OCI-LY7 (cell line): Measurements from ENCODE around the gene APOBEC3C. TPM values are rescaled to one million over a fixed set of nuclear protein-coding genes. Genes with fewer than 3 reads are reported as not detected.
A peak's percentile ranks its signal among the peaks of the same experiment; 100 is the strongest.
"Not testable (repeated sequence)": the region's sequence is repeated elsewhere in the genome, so short reads cannot be mapped to it uniquely, and the experiment has no call there.

Source experiments
- BruUV-seq: library from RNA; stranded (reverse); fragments of 400-500 nt; replicated peaks from 2 replicates; lab custom pipeline; 2021; lab: Mats Ljungman, UMichigan
- CTCF ChIA-PET: fragments of 300-600 bp; sonication (Branson Sonifier 250); formaldehyde crosslinking; loops from one replicate; lab custom pipeline; 2022; ENCODE audit warnings: antibody characterized with exemption; ENCODE audit not compliant: unreplicated experiment; lab: Charles Lee
- POLR2A ChIA-PET: fragments of 300-600 bp; sonication (Branson Sonifier 250); formaldehyde crosslinking; loops from one replicate; lab custom pipeline; 2022; ENCODE audit warnings: antibody characterized with exemption; lab: Charles Lee
- DNase-seq: peaks from one replicate; pipeline ENCODE4 v3.0.0-alpha.2; 2015; ENCODE audit warnings: low spot score
- H2AFZ ChIP-seq: fragments of 200-600 bp; sonication (generic), shearing (Covaris generic); 2 replicates; pipeline ENCODE4 v1.6.1; 2014; ENCODE audit warnings: mild to moderate bottlenecking, antibody characterized with exemption, low read length, moderate library complexity
- H3K27ac ChIP-seq: fragments of 200-600 bp; sonication (generic); 2 replicates; pipeline ENCODE4 v1.5.1; 2014; ENCODE audit warnings: mixed run types, low read depth, mild to moderate bottlenecking, moderate library complexity, low read length, inconsistent platforms; ENCODE audit not compliant: poor library complexity, severe bottlenecking
- H3K36me3 ChIP-seq: fragments of 200-600 bp; sonication (generic); 2 replicates; pipeline ENCODE4 v1.6.1; 2014; ENCODE audit warnings: mild to moderate bottlenecking, antibody characterized with exemption, low read length, moderate library complexity, mixed read lengths; ENCODE audit not compliant: insufficient read depth
- H3K4me1 ChIP-seq: fragments of 200-600 bp; sonication (generic); 2 replicates; pipeline ENCODE4 v1.5.1; 2014; ENCODE audit warnings: mild to moderate bottlenecking, low read length; ENCODE audit not compliant: insufficient read depth, poor library complexity, severe bottlenecking
- H3K4me2 ChIP-seq: fragments of 200-600 bp; sonication (generic); 2 replicates; pipeline ENCODE4 v1.6.1; 2014; ENCODE audit warnings: mild to moderate bottlenecking, low read length
- H3K4me3 ChIP-seq: fragments of 200-600 bp; sonication (generic); 2 replicates; pipeline ENCODE4 v1.5.1; 2014; ENCODE audit warnings: mild to moderate bottlenecking, low read depth, low read length; ENCODE audit not compliant: poor library complexity, severe bottlenecking
- H3K79me2 ChIP-seq: fragments of 200-600 bp; sonication (generic); 2 replicates; pipeline ENCODE4 v1.6.1; 2016; ENCODE audit warnings: low read depth, mild to moderate bottlenecking, low read length, moderate library complexity, mixed read lengths; ENCODE audit not compliant: insufficient read depth
- H3K9me2 ChIP-seq: fragments of 200-600 bp; sonication (generic); 2 replicates; pipeline ENCODE4 v1.6.1; 2016; ENCODE audit warnings: mild to moderate bottlenecking, low read length, mixed read lengths; ENCODE audit not compliant: insufficient read depth
- H3K9me3 ChIP-seq: fragments of 200-600 bp; sonication (generic); 2 replicates; pipeline ENCODE4 v1.6.1; 2014; ENCODE audit warnings: mild to moderate bottlenecking, mixed run types, low read length, mixed read lengths
- H4K20me1 ChIP-seq: fragments of 200-600 bp; sonication (generic); 2 replicates; pipeline ENCODE4 v1.6.1; 2014; ENCODE audit warnings: mild to moderate bottlenecking, antibody characterized with exemption, low read length, moderate library complexity, mixed read lengths; ENCODE audit not compliant: insufficient read depth
- CTCF ChIP-seq: fragments of 200-600 bp; sonication (generic); conservative IDR thresholded peaks from 2 replicates; pipeline ENCODE4 v1.5.1; 2014; ENCODE audit warnings: mild to moderate bottlenecking, antibody characterized with exemption, low read length, moderate library complexity, mixed read lengths
- EZH2phosphoT487 ChIP-seq: fragments of 200-600 bp; sonication (generic); IDR thresholded peaks from 2 replicates; pipeline ENCODE4 v1.6.1; 2018; ENCODE audit warnings: low read depth, borderline replicate concordance, mild to moderate bottlenecking, mixed run types, antibody characterized with exemption, low read length, moderate library complexity, mixed read lengths
- intact Hi-C: fragments of 100-400 bp; cut with micrococcal nuclease; formaldehyde crosslinking; loops from one replicate; pipeline ENCODE4 v1.10.0; 2022; ENCODE audit not compliant: unreplicated experiment
- total RNA-seq, 2 experiments: library from RNA; depleted of rRNA in 1 of 2; stranded (reverse); fragments of >200 nt in 1 of 2; shearing (Covaris generic) in 1 of 2; gene quantifications; 2 replicates each; pipeline ENCODE4 v1.2.3, GENCODE V29; 2014 to 2022

Gene APOBEC3C
- total RNA-seq, 2 experiments from 2014 or later, result 4.3 to 74.0 TPM

GRCh38 chr22:39055658-39056057, 41.6 kb downstream of the APOBEC3C start:
- Histone ChIP-seq H3K4me2 (no peak overlapping the region), H3K27ac (no peak overlapping the region), H3K9me2 (no peaks in the 10 kb centered on the region), H3K4me3 (no peak overlapping the region), H4K20me1 (no peaks in the 10 kb centered on the region), H3K79me2 (no peaks in the 10 kb centered on the region), H3K4me1 (peaks cover 16% of the 10 kb centered on the region), H2AFZ (no peak overlapping the region), H3K9me3 (peaks cover 6% of the 10 kb centered on the region; the same call in 1 of the 2 replicates), H3K36me3 (peaks cover 4% of the 10 kb centered on the region; the same call in 1 of the 2 replicates)
- ChIA-PET POLR2A (no interaction called here), CTCF (no interaction called here)
- TF ChIP-seq CTCF (no peak), EZH2phosphoT487 (no peak)
- BruUV-seq, result no TSS peak
- intact Hi-C loops, result no loop called here
- no peak for DNase-seq

GRCh38 chr22:39061290-39061689, 47.2 kb downstream of the APOBEC3C start:
- Histone ChIP-seq H2AFZ (peak overlapping the region; percentile 57; the same call in 1 of the 2 replicates), H3K4me3 (peak overlapping the region; percentile 27), H3K27ac (peak overlapping the region; percentile 96), H3K4me1 (peaks cover 72% of the 10 kb centered on the region), H3K4me2 (peak overlapping the region; percentile 67)
- H3K79me2 ChIP-seq, BruUV-seq, H4K20me1 ChIP-seq, H3K9me3 ChIP-seq, H3K36me3 ChIP-seq, CTCF ChIA-PET, H3K9me2 ChIP-seq, intact Hi-C loops: not testable (repeated sequence)
- POLR2A ChIA-PET, result interaction anchor here (0.6 kb wide), 1 partner anchor 52 kb away, joined by 7 read pairs; no protein-coding TSS in a partner anchor
- peak; percentile 61 for DNase-seq

- H4K20me1 ChIP-seq, BruUV-seq, intact Hi-C loops, H3K79me2 ChIP-seq, DNase-seq, POLR2A ChIA-PET, H3K9me3 ChIP-seq, H3K36me3 ChIP-seq, H3K9me2 ChIP-seq, CTCF ChIA-PET: not testable (repeated sequence)
- H3K27ac ChIP-seq, result peak overlapping the region; percentile 96
- peak overlapping the region; percentile 67 for H3K4me2 ChIP-seq
- peak overlapping the region; percentile 27 for H3K4me3 ChIP-seq
- H3K4me1 ChIP-seq, result peaks cover 72% of the 10 kb centered on the region
- peak overlapping the region; percentile 57; the same call in 1 of the 2 replicates for H2AFZ ChIP-seq
Measured at GRCh38 chr22:39061951-39062350, 47.9 kb downstream of the APOBEC3C start.

GRCh38 chr22:39063904-39064303, 49.8 kb downstream of the APOBEC3C start:
- H3K4me3 ChIP-seq, POLR2A ChIA-PET, H3K9me3 ChIP-seq, BruUV-seq, H3K9me2 ChIP-seq, H4K20me1 ChIP-seq, intact Hi-C loops, H3K79me2 ChIP-seq, CTCF ChIA-PET, H3K36me3 ChIP-seq: not testable (repeated sequence)
- Histone ChIP-seq H2AFZ (peak overlapping the region; percentile 8; the same call in 1 of the 2 replicates), H3K4me2 (peak overlapping the region; percentile 39), H3K27ac (peak overlapping the region; percentile 96), H3K4me1 (peaks cover 88% of the 10 kb centered on the region)
- peak; percentile 58 for DNase-seq

- H3K36me3 ChIP-seq, H4K20me1 ChIP-seq, H3K9me2 ChIP-seq, DNase-seq, CTCF ChIA-PET, H3K79me2 ChIP-seq, H3K9me3 ChIP-seq: not testable (repeated sequence)
- POLR2A ChIA-PET, result interaction anchor here (0.6 kb wide), 1 partner anchor 386 kb away, joined by 5 read pairs; no protein-coding TSS in a partner anchor
- peak overlapping the region; percentile 96 for H3K27ac ChIP-seq
- H3K4me2 ChIP-seq, result peak overlapping the region; percentile 57
- H3K4me3 ChIP-seq, result peak overlapping the region; percentile 59
- intact Hi-C loops, result loop anchor here (5.0 kb wide), 1 partner anchor 54 kb away; the partner anchor contains the start of gene APOBEC3C
- BruUV-seq, result TSS peak; percentile 75
- peak overlapping the region; percentile 47; the same call in 1 of the 2 replicates for H2AFZ ChIP-seq
- peaks cover 93% of the 10 kb centered on the region for H3K4me1 ChIP-seq
Measured at GRCh38 chr22:39066442-39067276, 52.6 kb downstream of the APOBEC3C start.
